Tibial nerve (tissue), 4 donors: ENCODE results near the gene MLST8.

ENCODE experiments used
- EP300 ChIP-seq, 2 donors: sonication (generic); formaldehyde crosslinking; IDR thresholded peaks; one replicate each; pipeline ENCODE4 v1.6.1; 2017; ENCODE audit warnings: antibody characterized with exemption in 2 of 2, mild to moderate bottlenecking in 1 of 2
- POLR2A ChIP-seq, 2 donors: fragments of 450-650 bp; IDR thresholded peaks; one replicate each; pipeline ENCODE4 v1.6.1; 2017; ENCODE audit warnings: antibody characterized with exemption in 2 of 2, mild to moderate bottlenecking in 2 of 2, moderate library complexity in 2 of 2
- TF ChIP-seq, protein P1 (sequence below), 5 experiments: fragments of 200-600 bp in 3 of 5; fragments of 450-650 bp in 2 of 5; sonication (generic) in 3 of 5; IDR thresholded peaks; one replicate each; pipeline ENCODE4 v1.5.1; 2016 to 2019; ENCODE audit warnings: antibody characterized with exemption in 5 of 5, mild to moderate bottlenecking in 3 of 5, moderate library complexity in 2 of 5

DNA sequence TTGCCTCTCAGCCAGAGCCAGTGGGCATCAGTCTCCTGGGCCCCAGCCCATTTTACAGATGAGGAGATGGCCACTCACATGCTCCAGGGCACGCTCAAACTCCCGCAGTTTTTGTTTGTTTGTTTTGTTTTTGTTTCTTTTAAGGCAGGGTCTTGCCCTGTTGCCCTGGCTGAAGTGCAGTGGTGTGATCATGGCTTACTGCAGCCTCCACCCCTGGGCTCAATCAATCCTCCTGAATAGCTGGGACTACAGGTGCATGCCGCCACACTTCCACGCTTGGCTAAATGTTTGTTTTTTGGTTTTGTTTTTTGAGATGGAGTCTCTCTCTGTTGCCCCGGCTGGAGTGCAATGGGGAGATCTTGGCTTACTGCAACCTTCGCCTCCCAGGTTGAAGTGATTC, 21.7 kb downstream of the MLST8 start:
- no peak for TF ChIP-seq POLR2A (IDR thresholded peaks at IDR 0.05)
- TF ChIP-seq, protein P1, sequence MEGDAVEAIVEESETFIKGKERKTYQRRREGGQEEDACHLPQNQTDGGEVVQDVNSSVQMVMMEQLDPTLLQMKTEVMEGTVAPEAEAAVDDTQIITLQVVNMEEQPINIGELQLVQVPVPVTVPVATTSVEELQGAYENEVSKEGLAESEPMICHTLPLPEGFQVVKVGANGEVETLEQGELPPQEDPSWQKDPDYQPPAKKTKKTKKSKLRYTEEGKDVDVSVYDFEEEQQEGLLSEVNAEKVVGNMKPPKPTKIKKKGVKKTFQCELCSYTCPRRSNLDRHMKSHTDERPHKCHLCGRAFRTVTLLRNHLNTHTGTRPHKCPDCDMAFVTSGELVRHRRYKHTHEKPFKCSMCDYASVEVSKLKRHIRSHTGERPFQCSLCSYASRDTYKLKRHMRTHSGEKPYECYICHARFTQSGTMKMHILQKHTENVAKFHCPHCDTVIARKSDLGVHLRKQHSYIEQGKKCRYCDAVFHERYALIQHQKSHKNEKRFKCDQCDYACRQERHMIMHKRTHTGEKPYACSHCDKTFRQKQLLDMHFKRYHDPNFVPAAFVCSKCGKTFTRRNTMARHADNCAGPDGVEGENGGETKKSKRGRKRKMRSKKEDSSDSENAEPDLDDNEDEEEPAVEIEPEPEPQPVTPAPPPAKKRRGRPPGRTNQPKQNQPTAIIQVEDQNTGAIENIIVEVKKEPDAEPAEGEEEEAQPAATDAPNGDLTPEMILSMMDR (IDR thresholded peaks at IDR 0.05): no peak
- no peak for TF ChIP-seq EP300 (IDR thresholded peaks at IDR 0.05)
